Natural killer cell (primary cell): ENCODE data around the gene ANGPTL4. TPM values are rescaled to one million over a fixed set of nuclear protein-coding genes. Genes with fewer than 3 reads are reported as not detected.

ENCODE experiments used
- ATAC-seq, 3 donors: fragments of 150-1000 bp in 2 of 3; fragments of 200-7000 bp in 1 of 3; cut with Tn5 transposase; 1 replicate in 1 of 3; 2 replicates in 2 of 3; pipeline ENCODE4 v1.10.0; 2021; ENCODE audit warnings: mild to moderate bottlenecking in 2 of 3, moderate library complexity in 2 of 3
- DNase-seq, 2 donors: peaks; one replicate each; pipeline versions ENCODE4 v3.0.0 to v3.0.0-alpha.2; 2013 to 2021; ENCODE audit warnings: mixed read lengths in 1 of 2
- H3K27ac ChIP-seq: one replicate; pipeline ENCODE4 v1.5.1; 2013; ENCODE audit warnings: mild to moderate bottlenecking, low read length
- H3K27me3 ChIP-seq: one replicate; pipeline ENCODE4 v1.6.1; 2013; ENCODE audit warnings: low read length; ENCODE audit not compliant: control insufficient read depth, insufficient read depth
- H3K36me3 ChIP-seq: one replicate; pipeline ENCODE4 v1.6.1; 2013; ENCODE audit warnings: low read length; ENCODE audit not compliant: control insufficient read depth, insufficient read depth
- H3K4me1 ChIP-seq: one replicate; pipeline ENCODE4 v1.6.1; 2013; ENCODE audit warnings: low read length; ENCODE audit not compliant: control insufficient read depth, insufficient read depth
- H3K4me3 ChIP-seq: one replicate; pipeline ENCODE4 v1.5.1; 2013; ENCODE audit warnings: low read length
- H3K9me3 ChIP-seq: one replicate; pipeline ENCODE4 v1.6.1; 2013; ENCODE audit warnings: low read length; ENCODE audit not compliant: control insufficient read depth, insufficient read depth
- H3K27ac Mint-ChIP-seq, 2 donors: one replicate each; pipeline ENCODE4 v1.8.0; 2022; ENCODE audit warnings: mild to moderate bottlenecking in 2 of 2, mixed read lengths in 2 of 2, moderate library complexity in 1 of 2
- H3K27me3 Mint-ChIP-seq, 2 donors: one replicate each; pipeline ENCODE4 v1.8.0; 2022; ENCODE audit warnings: low read depth in 2 of 2, mixed read lengths in 2 of 2
- H3K36me3 Mint-ChIP-seq: one replicate; pipeline ENCODE4 v1.8.0; 2022; ENCODE audit warnings: mixed read lengths
- H3K4me1 Mint-ChIP-seq, 2 donors: one replicate each; pipeline ENCODE4 v1.8.0; 2022; ENCODE audit warnings: mixed read lengths in 2 of 2
- H3K4me3 Mint-ChIP-seq: one replicate; pipeline ENCODE4 v1.8.0; 2022; ENCODE audit warnings: mild to moderate bottlenecking, moderate library complexity, mixed read lengths
- H3K9me3 Mint-ChIP-seq, 2 donors: one replicate each; pipeline ENCODE4 v1.8.0; 2022; ENCODE audit warnings: mixed read lengths in 2 of 2
- CTCF ChIP-seq: fragments of 200-600 bp; IDR thresholded peaks from one replicate; pipeline ENCODE4 v1.8.0; 2022; ENCODE audit warnings: antibody characterized with exemption
- WGBS: methylation state at CpG from one replicate; pipeline ENCODE4 v1.1.7; 2013; ENCODE audit warnings: missing lambda C conversion rate; ENCODE audit not compliant: insufficient coverage; 5-methylcytosine and 5-hydroxymethylcytosine counted together
- intact Hi-C: fragments of 100-400 bp; cut with micrococcal nuclease; formaldehyde crosslinking; loops from one replicate; pipeline ENCODE4 v1.14.2; 2022
- total RNA-seq, 4 donors: library from RNA; stranded (reverse); fragments of 120-200 nt in 1 of 4; gene quantifications; one replicate each; pipeline versions ENCODE4 v1.2.3 to v1.2.4, GENCODE V29; 2013 to 2022

ANGPTL4 gene
- total RNA-seq, 3 donors from 2014 or later (not counting 1 experiment from before 2014, with no cell fraction given), result not detected

DNA sequence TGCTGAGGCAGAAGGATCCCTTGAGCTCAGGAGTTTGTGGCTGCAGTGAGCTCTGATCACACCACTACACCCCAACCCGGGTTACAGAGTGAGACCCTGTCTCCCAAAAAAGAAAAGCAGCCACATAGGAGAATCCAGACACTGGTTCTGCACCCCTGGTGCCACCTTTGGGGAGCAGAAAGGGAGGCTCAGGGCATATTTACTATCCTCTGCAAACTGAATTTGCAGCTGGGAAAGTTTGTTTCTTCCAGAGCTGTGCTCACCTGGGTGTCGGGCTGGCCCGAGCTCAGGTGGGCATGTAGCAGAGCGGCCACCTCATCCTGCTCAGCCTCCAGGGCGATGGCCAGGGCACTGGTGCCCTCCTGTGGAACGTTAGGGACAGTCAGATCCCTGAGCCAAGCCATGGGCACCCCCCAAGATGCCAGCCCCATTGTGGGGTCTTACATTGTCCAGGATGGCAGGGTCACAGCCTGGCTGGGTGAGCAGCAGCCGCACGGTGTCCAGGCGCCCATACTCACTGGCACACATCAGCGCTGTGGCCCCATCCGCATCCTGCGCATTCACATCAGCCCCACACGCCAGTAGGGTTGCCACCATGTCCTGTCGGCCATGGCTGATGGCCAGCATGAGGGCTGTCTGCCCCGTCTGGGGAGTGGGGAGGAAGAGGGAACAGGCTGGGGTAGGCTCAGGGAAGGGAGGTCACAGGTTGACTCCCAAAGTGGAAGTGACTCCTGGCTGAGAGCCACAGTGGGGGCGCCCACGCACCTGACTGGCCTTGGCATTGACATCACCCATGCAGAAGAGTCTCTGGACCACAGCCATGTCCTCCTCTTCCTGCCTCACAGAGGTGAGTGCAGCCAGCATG is 39.5 kb upstream of the ANGPTL4 start:
- intact Hi-C loops, result no loop called here
- Histone ChIP-seq H3K27ac (no peak overlapping the region), H3K36me3 (peaks cover 18% of the 10 kb centered on the region), H3K4me1 (peaks cover 31% of the 10 kb centered on the region), H3K27me3 (no peaks in the 10 kb centered on the region), H3K9me3 (no peaks in the 10 kb centered on the region), H3K4me3 (no peak overlapping the region)
- no peak for TF ChIP-seq CTCF
- no peak for DNase-seq
- ATAC-seq, result no peak
- WGBS, result 87% methylated on average over 17 of the region's 17 CpGs
- H3K27ac Mint-ChIP-seq, result no peak overlapping the region
- no peaks in the 10 kb centered on the region for H3K9me3 Mint-ChIP-seq
- no peak overlapping the region for H3K4me3 Mint-ChIP-seq
- H3K4me1 Mint-ChIP-seq, result peaks cover 23 to 32% of the 10 kb centered on the region in 2 donors
- H3K36me3 Mint-ChIP-seq, result no peaks in the 10 kb centered on the region
- H3K27me3 Mint-ChIP-seq, result no peaks in the 10 kb centered on the region

DNA sequence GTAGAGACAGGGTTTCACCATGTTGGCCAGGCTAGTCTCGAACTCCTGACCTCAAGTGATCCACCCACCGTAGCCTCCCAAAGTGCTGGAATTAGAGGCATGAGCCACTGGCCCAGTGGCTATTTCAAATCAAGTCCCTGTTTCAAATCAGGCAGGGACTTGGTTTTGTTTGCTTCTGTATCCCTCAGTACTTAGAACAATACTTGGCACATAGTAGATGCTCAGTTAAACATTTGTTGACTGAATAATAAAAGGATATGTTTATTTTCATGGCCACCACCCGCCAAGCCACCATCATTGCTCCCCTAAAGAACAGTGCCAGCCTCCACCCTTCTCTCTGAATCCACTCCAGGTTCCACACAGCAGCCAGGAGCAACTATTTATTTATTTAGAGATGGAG is 38.5 kb upstream of the ANGPTL4 start:
- Mint-ChIP-seq H3K27me3 (no peaks in the 10 kb centered on the region), H3K27ac (no peak overlapping the region), H3K9me3 (no peaks in the 10 kb centered on the region), H3K36me3 (no peaks in the 10 kb centered on the region), H3K4me1 (peaks cover 13 to 22% of the 10 kb centered on the region in 2 donors), H3K4me3 (no peak overlapping the region)
- Histone ChIP-seq H3K4me1 (peaks cover 21% of the 10 kb centered on the region), H3K27ac (no peak overlapping the region), H3K27me3 (no peaks in the 10 kb centered on the region), H3K36me3 (peaks cover 18% of the 10 kb centered on the region), H3K9me3 (no peaks in the 10 kb centered on the region), H3K4me3 (no peak overlapping the region)
- intact Hi-C loops, result no loop called here
- DNase-seq (no peak), ATAC-seq (no peak)
- no peak for TF ChIP-seq CTCF
- WGBS, result 100% methylated on average over 2 of the region's 3 CpGs

- Mint-ChIP-seq H3K9me3 (no peaks in the 10 kb centered on the region), H3K27ac (no peak overlapping the region), H3K27me3 (no peaks in the 10 kb centered on the region), H3K4me3 (peak overlapping the region; percentile 32), H3K4me1 (no peaks in the 10 kb centered on the region), H3K36me3 (no peaks in the 10 kb centered on the region)
- WGBS, result 75% methylated on average over 3 of the region's 3 CpGs
- H3K36me3 ChIP-seq, result no peaks in the 10 kb centered on the region
- H3K9me3 ChIP-seq, result no peaks in the 10 kb centered on the region
- H3K4me3 ChIP-seq, result no peak overlapping the region
- intact Hi-C loops, result no loop called here
- H3K4me1 ChIP-seq, result peaks cover 6% of the 10 kb centered on the region
- H3K27me3 ChIP-seq, result peaks cover 3% of the 10 kb centered on the region
- DNase-seq, result no peak
- no peak for ATAC-seq
- no peak overlapping the region for H3K27ac ChIP-seq
- no peak for TF ChIP-seq CTCF
Observed at GRCh38 chr19:8329996-8330395, 34.0 kb upstream of the ANGPTL4 start.
